Left ventricle myocardium inferior (tissue), 1 donor: ENCODE results near the gene ANKIB1. TPM values are rescaled to one million over a fixed set of nuclear protein-coding genes. Genes with fewer than 3 reads are reported as not detected.

Experiments
- DNase-seq: peaks from one replicate; pipeline ENCODE4 v3.0.0-alpha.2; 2020
- H3K27ac ChIP-seq: fragments of 200-600 bp; replicated peaks from 2 replicates; pipeline ENCODE4 v1.8.0; 2021
- H3K27me3 ChIP-seq: fragments of 200-600 bp; 2 replicates; pipeline ENCODE4 v1.8.0; 2021; ENCODE audit warnings: low read depth
- H3K36me3 ChIP-seq: fragments of 200-600 bp; 2 replicates; pipeline ENCODE4 v1.8.0; 2021
- H3K4me1 ChIP-seq: fragments of 200-600 bp; 2 replicates; pipeline ENCODE4 v1.8.0; 2021
- H3K4me3 ChIP-seq: fragments of 200-600 bp; 2 replicates; pipeline ENCODE4 v1.8.0; 2021; ENCODE audit warnings: mild to moderate bottlenecking, moderate library complexity
- H3K9me3 ChIP-seq: fragments of 200-600 bp; replicated peaks from 2 replicates; pipeline ENCODE4 v1.8.0; 2021
- intact Hi-C: fragments of 100-400 bp; cut with micrococcal nuclease; formaldehyde crosslinking; loops from one replicate; pipeline ENCODE4 v1.11.0; 2022
- total RNA-seq: library from RNA; stranded (reverse); fragmentation: NEBNext Ultra II Directional; extraction: Animal tissue kit (Norgen Biotek cat#: 25700); gene quantifications from one replicate; pipeline ENCODE4 v1.2.1, GENCODE V29; 2021
- TF ChIP-seq, protein P1 (sequence below): fragments of 200-600 bp; IDR thresholded peaks from 2 replicates; pipeline ENCODE4 v1.8.0; 2021; ENCODE audit warnings: antibody characterized with exemption, mild to moderate bottlenecking, borderline replicate concordance
- donor health status: DM: no; HTN: yes; CAD: no; lungs with severe emphysema.

The ANKIB1 gene
- total RNA-seq, 1 donor from 2014 or later, result 49.9 TPM

DNA sequence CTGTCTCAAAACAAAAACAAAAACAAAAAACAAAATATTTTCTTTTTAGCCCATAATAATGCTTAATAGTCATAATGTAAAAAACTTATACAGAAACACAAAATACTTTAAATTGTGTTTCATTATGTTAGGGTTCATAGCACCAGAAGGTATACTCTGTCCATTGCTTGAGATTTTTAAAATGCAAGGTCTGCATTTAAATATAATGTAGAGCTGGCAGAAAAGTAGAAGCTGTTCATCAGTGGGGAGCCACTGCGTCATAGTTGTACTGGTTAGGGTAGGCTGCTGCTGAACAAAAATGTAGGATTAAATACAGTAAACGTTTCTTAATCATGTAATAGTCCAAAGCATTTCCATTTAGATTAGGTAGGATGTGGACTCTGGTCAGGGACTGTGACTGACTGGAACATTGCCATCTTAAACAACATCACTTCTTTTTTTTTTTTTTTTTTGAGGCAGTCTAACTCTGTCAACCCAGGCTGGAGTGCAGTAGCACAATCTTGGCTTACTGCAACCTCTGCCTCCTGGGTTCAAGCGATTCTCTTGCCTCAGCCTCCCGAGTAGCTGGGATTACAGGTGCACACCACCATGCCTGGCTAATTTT is 85.2 kb downstream of the ANKIB1 start:
- Histone ChIP-seq H3K4me3 (no peak overlapping the region), H3K27ac (no peak overlapping the region), H3K27me3 (no peaks in the 10 kb centered on the region), H3K36me3 (peaks cover 19% of the 10 kb centered on the region), H3K9me3 (peaks cover 13% of the 10 kb centered on the region), H3K4me1 (peaks cover under 1% of the 10 kb centered on the region)
- no peak for DNase-seq
- TF ChIP-seq, protein P1, sequence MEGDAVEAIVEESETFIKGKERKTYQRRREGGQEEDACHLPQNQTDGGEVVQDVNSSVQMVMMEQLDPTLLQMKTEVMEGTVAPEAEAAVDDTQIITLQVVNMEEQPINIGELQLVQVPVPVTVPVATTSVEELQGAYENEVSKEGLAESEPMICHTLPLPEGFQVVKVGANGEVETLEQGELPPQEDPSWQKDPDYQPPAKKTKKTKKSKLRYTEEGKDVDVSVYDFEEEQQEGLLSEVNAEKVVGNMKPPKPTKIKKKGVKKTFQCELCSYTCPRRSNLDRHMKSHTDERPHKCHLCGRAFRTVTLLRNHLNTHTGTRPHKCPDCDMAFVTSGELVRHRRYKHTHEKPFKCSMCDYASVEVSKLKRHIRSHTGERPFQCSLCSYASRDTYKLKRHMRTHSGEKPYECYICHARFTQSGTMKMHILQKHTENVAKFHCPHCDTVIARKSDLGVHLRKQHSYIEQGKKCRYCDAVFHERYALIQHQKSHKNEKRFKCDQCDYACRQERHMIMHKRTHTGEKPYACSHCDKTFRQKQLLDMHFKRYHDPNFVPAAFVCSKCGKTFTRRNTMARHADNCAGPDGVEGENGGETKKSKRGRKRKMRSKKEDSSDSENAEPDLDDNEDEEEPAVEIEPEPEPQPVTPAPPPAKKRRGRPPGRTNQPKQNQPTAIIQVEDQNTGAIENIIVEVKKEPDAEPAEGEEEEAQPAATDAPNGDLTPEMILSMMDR, result no peak
- intact Hi-C loops, result no loop called here

DNA sequence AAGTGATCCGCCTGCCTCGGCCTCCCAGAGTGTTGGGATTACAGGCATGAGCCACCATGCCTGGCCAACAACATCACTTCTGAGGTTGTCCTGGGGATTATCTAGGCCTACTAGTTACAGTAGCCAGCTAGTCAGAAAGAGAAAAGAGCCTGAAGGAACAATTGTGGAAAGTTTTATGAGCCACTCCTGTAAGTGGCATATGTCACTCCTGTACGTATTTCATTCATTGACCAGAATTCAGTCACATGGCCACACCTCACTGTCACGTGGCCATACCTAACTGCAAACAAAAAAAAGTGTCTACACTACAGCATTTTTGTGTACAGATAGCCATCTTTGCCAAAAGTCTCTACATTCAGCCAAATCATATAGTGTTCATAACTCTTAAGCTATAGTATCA is 85.7 kb downstream of the ANKIB1 start:
- TF ChIP-seq, protein P1, result no peak
- DNase-seq, result no peak
- H3K27me3 ChIP-seq, result no peaks in the 10 kb centered on the region
- intact Hi-C loops, result no loop called here
- peaks cover 13% of the 10 kb centered on the region for H3K9me3 ChIP-seq
- H3K36me3 ChIP-seq, result peaks cover 19% of the 10 kb centered on the region
- H3K27ac ChIP-seq, result no peak overlapping the region
- H3K4me3 ChIP-seq, result no peak overlapping the region
- H3K4me1 ChIP-seq, result no peaks in the 10 kb centered on the region

DNA sequence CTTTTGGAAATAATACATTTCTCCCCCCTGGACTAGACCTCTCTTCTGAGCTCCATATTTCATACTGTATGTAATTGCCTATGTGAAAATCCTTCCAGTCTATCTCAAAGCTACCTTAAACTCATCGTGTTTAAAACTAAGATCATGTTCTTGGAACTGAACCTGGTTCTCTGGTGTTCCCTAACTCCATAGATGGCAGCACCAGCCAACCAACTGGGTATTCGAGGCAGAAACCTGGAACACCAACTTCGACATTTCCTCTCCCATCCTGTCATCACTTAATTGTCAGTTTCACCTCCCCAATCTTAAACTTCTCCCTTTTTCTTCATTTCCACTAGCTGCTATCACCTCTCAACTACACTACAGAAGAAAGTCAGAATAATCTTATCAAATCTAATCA is 87.0 kb downstream of the ANKIB1 start:
- H3K36me3 ChIP-seq, result peaks cover 17% of the 10 kb centered on the region
- H3K4me1 ChIP-seq, result no peaks in the 10 kb centered on the region
- TF ChIP-seq, protein P1, result no peak
- H3K9me3 ChIP-seq, result peaks cover 13% of the 10 kb centered on the region
- no peak overlapping the region for H3K4me3 ChIP-seq
- intact Hi-C loops, result no loop called here
- H3K27ac ChIP-seq, result no peak overlapping the region
- no peak for DNase-seq
- H3K27me3 ChIP-seq, result no peaks in the 10 kb centered on the region

DNA sequence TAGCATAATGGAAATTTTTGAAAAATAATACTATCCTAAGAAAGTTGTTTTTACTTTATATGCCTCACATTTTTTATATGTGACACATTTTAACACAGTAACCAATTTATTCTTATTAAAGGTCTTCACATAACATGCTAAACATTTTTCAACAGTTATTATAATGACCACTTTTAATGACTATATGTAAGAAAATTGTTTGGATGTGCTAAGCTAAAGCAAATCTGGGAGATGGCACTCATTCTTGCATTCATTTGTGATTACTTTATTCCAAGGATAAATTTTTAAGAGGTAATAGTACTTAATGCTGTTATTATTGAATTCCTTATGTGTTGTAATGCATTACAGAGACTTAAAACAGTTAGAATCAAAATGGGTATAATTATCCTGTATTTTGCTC is 88.1 kb downstream of the ANKIB1 start:
- Histone ChIP-seq H3K4me3 (no peak overlapping the region), H3K4me1 (no peaks in the 10 kb centered on the region), H3K36me3 (peaks cover 8% of the 10 kb centered on the region), H3K9me3 (peaks cover 13% of the 10 kb centered on the region), H3K27me3 (no peaks in the 10 kb centered on the region), H3K27ac (no peak overlapping the region)
- intact Hi-C loops, result no loop called here
- TF ChIP-seq, protein P1, result no peak
- DNase-seq, result no peak

DNA sequence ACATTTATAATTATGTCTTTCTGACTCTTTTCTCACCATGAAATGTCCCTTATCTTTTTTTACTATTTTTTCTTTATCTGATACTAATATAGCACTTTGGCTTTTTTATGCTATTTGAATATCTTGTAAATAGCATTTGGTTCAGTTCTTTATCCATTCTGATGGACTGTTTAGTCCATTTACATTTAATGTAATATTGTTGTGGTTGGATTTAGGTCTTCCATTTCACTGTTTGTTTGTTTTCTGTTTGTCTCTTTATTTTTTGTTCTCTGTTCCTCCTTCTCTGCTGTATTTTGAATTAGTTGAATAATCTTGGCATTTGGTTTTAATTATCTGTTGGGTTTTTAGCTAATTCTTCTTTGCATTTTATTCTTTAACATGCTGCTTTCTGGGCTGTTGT is 89.8 kb downstream of the ANKIB1 start:
- Histone ChIP-seq H3K4me1 (no peaks in the 10 kb centered on the region), H3K4me3 (no peak overlapping the region), H3K9me3 (peaks cover 13% of the 10 kb centered on the region), H3K27ac (no peak overlapping the region), H3K36me3 (peaks cover 8% of the 10 kb centered on the region), H3K27me3 (no peaks in the 10 kb centered on the region)
- DNase-seq, result no peak
- TF ChIP-seq, protein P1, result no peak
- intact Hi-C loops, result no loop called here
